Epidermal melanocyte (primary cell): Measurements from ENCODE around the gene VPS26A.

Experiments
- DNase-seq: peaks from one replicate; pipeline ENCODE4 v3.0.0; 2011; ENCODE audit warnings: low spot score; ENCODE audit not compliant: insufficient read length

The VPS26A gene

DNA sequence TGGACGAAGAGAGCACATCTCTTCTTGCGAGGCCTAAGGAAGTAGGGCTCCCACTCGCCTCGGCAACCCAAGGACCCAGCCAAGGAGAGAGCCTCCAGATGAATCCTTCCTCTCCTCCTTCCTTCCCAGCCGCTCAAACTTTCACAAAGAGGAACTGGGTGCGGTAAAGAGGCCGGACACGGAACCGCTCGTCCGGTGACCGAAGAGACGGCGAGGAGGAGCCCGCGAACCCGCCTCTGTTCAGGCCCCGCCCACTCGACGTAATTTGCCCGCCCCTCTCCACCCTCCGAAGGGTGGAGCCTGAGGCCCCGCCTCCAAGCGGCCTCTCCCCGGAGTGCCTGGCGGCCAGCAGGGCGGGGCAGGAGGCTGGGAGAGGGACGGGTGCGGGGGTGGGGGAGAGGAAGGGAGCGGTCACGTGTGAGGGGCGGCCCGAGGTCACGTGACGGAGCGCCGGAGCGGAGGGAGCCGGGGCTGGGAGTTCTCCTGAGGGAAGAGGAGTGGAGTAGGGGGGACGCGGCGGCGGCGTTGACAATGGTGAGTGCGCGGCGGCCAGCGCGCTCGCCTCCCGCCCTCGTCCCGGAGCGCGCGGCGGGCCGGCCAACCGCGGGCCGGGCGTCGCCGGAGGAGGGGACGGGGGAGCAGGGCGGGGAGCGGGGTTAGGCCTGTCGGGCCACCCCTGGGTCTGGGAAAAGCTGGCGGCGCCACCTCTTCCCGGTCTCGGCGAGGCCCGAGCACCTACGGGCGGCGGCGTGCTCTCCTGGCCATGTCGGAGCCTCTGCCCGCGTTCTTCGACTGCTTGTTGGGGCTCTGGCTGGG is at the start of gene VPS26A:
TSS of gene VPS26A (plus strand) at position 432 of the 816 bp plus-strand sequence. CDS start at position 532, 100 bp downstream.
- peak; percentile 96 for DNase-seq

DNA sequence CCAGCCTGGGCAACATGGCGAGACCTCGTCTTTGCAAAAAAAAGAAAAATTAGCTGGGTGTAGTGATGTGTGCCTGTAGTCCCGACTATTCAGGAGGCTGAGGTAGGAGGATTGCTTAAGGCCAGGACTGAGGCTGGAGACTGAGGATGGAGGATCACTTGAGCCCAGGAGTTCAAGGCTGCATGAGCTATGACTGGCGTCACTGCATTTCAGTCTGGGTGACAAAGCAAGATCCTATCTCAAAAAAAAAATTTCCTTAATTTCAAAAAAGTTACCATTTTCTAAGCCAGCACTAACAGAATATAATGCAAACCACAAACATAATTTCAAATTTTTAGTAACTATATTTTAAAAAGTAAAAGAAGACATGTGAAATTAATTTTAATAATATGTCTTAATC is 49.4 kb upstream of the VPS26A start:
- no peak for DNase-seq

DNA sequence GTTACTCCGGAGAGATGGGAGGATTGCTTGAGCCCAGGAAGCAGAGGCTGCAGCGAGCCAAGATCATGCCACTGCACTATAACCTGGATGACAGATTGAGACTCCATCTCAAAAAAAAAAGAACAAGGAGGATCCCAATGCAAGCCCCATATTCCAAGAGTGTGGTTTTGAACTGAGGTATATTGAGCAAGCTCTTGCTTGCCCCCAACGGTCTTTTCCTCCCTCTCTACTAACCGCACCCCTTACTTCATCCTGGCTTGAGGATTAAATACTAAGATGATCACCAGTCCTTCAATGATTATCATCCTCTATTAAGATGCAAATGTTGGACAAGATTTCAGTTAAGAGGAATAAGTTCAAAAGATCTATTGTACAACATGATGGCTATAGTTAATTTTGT is 48.5 kb upstream of the VPS26A start:
- no peak for DNase-seq

DNA sequence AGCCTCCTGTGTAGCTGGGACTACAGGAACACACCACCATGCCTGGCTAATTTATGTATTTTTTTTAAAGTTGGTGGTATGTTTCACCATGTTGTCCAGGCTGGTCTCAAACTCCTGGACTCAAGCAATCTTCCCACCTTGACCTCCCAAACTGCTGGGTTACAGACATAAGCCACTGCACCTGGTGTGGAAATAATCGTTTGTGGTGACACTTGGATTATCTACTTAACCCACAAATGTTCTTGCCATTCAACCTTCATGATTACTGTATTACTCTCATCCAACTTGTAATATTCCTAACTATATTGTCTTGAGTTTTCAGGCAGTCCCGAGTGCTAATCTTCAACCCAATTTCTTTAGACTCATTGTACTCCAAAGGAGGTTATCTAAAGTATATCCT is 45.7 kb upstream of the VPS26A start:
- DNase-seq = no peak

DNA sequence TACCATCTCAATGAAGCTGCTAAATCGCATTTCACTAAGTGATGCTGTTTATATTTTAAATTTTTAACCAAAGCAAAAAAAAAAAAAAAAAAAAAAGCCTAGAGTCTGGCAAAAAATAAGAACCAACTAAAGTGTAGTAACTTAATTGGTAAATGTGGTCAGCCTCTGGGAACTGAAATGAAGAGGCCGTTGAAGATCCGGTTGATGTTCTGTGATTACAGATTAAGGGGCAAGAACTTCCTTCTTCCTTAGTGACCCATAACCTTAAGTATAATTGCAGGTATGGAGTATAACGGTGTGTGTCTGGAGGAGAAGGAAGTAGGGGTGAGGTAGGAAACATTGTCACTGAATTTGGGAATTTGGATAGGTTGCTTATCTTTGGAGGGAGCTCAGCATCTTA is 43.8 kb upstream of the VPS26A start:
- no peak for DNase-seq

DNA sequence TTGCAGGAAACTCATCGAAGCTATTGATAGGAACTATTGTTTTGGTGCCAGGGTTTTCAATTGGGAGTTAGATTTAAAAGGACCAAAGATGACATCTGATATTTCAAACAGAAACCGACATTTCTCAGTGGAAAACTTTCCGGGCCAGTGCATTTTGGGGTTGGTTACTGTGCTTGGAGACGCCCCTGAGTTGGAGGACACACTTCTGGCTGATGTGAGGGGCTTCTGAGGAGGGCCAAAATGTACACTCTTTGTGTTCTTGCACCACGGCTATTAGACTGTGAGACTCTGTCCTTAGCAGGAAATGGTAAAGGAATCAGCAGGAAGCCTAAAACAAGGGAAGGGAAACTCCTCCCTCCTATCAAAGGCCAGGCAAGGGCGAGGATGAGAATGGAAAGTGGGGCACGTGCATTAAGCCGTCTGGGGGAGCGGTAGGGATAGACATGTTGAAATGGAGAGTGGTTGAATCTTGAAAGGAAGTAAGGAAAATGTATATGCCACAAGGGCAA is 37.9 kb upstream of the VPS26A start:
- DNase-seq = no peak

DNA sequence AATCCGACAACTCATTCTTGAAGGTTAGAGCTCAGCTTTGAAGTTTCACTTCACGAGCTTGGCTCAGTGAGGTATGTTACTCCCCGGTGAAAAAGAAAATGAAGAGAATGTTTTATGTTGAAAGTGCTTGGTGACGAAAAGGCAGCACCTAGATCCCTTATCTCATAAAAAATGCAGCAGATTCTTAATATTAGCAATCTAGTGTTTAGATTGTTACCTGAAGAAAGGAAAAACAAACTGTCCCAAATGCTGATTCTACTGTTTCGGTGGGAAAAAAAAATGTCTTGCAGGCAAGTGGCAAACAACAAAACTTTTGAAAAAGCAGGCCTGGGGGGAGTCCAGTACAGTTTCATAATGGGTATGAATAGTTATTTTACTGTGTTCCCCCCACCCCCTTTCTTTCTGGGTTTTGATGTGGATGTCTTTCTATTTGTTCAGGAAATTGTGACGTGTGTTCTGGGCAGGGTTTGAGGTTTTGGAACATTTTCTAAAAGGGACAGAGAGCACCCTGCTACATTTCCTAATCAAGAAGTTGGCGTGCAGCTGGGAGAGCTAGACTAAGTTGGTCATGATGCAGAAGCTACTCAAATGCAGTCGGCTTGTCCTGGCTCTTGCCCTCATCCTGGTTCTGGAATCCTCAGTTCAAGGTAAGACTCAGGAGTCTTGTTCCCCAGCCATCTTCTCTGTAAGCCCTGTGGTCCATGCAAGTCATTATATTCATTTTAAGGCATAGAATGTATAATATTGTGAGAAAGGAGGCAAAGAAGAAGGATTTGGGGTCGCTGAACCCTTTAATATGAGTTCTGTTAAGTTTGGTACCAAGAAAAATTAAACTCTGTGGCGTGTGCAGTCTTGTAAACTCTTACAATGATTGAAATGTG is 36.1 kb upstream of the VPS26A start, which contains the start of gene SRGN:
TSS of gene SRGN (plus strand) at position 514 of the 881 bp plus-strand sequence. CDS start at position 569, 55 bp downstream.
- peak; percentile 58 for DNase-seq

DNA sequence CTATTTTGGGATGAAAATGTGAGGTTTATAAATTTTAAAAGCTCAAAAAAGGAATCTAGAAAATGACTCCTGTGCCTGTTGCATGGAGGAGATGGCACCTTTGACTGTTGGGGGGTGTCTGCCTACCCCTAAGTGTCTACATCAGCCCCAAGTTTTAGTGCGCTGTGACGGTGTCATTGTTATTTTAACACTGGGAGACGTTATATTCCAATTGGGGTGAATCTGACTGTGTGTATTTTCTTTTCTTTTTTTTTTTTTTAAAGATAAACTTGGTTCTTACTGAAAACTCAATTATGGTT is 35.6 kb upstream of the VPS26A start:
- no peak for DNase-seq

DNA sequence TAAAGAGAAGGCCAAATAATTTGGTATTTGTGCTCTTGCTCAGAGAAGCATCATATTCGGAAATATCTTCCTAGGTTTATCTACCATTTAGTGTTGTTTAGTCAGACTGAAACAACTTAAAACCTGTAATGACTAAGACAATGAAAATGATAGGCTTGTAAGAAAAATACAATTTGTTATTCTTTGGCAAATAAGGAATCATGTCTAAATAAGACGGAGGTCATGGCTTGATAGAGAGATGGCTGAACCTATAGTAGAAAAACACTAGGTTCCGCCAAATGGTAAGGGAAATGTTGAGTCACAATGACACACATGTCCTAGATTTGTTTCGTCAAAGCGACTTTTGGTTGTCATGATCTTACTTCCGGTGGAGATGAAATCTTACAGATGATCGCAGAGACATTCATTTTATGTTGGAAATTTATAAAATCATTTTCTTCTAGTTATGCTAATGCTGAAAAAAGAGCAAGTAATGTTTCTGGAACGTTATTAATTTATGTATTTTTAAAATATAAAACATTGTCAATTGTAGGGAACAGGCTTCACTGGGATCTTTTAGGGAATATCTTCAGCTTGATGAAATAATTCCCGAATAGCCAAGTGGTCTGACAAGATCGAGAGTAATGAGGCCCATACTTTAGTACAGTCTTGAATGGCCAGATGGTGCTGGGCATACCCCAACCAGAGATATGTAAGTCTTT is 35.0 kb upstream of the VPS26A start:
- no peak for DNase-seq

DNA sequence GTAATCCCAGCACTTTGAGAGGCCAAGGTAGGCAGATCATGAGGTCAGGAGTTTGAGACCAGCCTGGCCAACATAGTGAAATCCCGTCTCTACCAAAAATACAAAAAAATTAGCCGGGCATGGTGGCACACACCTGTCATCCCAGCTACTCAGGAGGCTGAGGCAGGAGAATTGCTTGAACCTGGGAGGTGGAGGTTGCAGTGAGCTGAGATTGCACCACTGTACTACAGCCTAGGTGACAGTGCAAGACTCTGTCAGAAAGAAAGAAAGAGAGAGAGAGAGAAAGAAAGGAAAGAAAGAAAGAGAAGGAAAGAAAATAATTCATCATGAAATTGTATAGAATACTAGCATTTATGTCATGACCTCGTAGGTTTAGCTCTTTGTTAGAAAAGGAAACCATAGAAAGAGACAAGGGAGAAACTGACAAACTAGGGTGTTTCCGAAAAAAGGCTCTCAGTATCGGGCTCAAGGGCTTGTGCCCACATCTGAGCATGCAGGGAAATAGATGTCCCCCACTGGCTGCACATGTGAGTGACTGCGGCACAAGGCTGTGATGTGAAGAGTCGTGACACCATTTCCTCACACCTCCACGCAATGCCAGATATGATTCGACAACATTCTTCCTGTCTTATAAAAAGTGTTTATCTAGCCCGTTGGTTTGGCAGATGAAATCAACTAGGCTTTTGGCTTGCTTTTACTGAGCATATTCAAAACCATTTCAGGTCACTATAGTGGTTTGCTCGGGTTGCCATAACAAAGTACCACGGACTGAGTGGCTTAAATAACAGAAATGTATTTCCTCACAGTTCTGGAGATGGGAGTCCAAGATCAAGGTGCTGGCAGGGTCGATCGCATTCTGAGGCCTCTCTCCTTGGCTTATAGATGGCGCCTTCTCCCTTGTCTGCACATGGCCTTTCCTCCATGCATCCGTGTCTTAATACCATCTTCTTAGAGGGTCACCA is 34.1 kb upstream of the VPS26A start:
- no peak for DNase-seq

DNA sequence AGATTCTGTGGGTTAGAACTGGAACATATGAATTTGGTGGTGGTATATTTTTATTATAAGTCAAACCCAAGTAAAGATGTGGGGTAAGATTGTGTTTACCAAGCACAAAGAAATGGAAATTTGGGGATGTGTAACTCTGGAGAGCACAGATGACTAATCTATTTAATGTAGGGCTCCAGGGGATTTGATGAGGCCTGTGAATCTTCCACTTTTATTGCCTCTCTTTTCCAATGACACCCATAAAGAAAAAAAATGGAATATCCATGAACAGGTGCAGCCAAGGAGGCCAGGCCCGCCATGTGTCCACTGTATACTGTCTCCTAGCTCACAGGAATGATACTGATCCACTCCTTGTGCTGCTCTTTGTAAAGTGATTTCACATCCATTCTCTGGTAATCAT is 33.3 kb upstream of the VPS26A start:
- DNase-seq = no peak

DNA sequence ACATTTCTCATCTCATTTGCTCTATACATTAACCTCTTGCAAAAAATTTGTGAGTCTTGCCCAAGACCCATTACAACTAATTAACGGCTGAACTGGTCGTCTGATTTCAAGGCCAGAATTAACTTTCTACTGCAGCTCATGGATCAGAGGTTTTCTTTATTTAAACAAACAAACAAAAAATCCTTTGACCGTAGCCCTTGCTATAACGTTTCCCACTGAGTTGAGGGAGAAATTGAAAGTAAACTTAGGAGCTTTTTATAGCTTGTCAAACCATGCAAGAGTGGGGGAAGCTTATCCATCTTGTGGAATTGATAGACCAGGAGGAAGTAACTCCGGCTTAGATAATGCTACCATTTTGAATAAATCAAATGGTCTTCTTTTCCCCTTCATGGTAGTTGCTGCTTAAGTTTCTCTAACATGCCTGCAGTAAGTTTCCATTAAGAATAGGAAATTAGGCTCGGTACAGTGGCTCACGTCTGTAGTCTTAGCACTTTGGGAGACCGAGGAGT is 32.8 kb upstream of the VPS26A start:
- no peak for DNase-seq

DNA sequence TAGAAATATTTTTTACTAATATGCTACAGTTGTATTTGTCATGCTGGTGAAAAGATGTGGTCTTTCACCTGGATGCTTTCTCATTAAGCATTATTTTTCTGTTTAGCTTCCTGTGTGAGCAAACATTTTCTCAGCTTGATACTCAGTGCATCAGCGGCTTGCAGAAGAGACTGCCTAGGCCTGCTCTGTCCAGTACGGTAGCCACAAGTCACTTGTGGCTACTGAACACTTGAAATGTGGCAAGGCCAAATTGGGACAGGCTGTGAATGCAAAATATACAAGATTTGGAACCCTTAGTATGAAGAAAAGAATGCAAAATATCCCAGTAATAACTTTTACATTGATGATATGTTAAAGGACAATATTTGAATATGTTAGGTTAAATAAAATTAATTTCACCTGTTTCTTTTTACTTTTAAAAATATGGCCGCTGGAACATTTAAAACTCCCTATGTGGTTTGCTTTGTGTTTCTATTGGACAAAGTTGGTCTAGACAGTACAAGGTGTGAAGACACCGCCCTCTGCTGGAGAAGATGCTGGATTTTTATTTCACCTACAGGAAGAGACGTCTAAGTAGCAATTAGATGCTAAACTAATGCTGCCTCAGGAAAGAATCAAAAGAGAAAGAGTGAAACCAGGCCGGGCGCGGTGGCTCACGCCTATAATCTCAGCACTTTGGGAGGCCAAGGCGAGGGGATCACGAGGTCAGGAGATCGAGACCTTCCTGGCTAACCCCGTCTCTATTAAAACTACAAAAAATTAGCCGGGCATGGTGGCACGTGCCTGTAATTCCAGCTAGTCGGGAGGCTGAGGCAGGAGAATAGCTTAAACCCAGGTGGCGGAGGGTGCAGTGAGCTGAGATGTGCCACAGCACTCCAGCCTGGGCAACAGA is 30.8 kb upstream of the VPS26A start:
- peak; percentile 71 for DNase-seq

DNA sequence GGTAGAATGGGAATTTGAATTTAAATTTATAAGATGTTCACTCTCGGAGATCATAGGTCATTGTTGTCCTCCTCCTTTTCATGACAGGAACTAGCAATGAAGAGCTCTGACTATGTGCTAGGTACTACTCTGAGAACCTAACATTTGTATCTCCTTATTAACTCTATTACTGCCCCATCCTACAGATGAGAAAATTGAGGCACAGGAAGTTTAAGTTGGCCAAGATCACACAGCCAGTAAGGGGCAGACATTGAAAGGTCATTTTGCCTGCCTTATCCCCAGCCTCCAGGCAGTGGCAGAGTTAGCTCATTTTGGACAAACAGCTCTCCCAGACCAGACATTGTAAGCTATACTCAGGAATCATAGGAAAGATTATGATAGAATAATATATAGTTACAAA is 30.0 kb upstream of the VPS26A start:
- DNase-seq = no peak

DNA sequence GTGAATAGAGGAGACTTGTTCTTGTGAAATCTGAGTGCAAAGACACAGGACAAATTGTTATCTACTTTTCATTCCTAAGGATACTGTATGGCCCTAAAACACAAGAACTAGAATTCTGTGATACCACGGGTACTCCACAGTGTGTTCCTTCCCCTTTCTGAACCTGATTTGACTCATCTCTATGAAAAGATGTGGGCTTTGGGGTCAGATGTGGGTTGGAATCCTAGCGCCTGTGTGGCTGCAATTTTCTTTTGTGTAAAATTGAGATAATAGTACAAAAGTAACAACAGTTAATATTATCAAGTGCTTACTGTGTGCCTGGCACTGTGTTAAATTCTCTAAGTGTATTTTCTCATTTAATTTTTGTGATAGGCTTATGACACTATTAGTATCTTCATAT is 27.9 kb upstream of the VPS26A start:
- no peak for DNase-seq

DNA sequence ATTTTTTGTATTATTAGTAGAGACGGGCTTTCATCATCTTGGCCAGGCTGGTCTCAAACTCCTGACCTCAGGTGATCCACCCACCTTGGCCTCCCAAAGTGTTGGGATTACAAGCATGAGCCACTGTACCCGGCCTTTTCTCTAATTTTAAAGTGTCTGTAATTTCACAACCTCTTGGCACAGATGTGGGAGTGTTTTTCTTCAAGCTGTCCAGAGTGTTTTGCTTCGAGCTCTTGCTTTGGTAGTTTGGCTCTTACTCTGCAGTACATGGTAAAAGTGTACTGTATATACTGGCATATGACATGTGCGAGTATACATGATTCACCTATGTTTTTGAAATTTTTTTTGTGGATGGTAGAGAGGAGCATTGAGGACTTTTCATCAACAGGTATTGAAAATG is 26.2 kb upstream of the VPS26A start:
- no peak for DNase-seq

DNA sequence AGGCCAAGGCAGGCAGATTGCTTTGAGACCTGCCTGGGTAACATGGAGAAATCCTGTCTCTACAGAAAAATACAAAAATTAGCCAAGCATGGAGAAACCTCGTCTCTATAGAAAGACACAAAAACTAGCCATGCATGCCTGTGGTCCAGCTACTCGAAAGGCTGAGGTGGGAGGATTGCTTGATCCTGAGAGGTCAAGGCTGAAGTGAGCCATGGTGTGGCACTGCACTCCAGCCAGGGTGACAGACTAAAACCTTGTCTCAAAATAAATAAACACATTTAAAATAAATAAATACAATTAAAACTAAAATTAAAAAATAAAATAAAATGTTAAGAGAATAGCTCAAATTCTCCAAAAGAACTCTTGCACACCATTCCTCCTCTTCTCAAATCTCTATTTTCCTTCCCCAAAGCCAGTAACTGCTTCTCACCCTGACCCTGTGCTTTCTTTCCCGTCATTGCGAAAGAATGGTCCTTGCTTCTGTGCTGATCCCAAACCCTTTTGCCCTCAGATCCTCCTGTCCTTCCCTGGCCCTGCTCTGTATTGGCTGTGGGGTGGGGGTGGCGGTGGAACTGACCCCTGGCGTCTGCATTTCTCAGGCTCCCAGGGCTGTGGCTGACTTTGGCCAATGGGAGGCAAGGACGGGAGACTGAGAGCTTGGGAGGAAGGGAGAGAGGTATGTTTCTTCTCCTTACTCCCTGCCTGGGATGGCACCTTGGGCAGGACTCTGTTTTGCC is 23.7 kb upstream of the VPS26A start:
- DNase-seq = no peak

DNA sequence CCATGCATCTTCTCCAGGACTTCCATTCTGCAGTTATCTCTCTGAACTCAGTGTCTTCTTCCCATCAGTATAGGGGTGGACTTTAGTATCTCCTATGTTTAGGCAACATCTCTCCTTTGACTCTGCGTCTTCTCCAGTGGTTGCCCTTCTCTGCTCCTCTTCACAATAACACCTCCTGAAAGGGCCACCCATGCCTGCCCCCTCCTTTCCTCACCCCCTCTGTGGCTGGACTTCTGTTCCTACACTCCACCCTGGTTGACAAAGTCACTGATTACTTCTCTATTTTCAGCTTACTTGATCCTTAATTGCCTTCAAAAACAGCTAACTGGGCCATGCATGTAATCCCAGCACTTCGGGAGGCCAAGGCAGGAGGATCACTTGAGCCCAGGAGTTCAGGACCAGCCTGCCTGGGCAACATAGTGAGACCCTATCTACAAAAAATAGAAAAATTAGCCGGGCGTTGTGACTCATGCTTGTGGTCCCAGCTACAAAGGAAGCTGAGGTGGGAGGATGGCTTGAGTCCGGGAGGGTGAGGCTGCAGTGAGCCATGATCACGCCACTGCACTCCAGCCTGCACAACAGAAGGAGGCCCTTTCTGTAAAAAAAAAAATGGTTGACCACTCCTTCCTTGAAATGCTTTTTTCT is 22.4 kb upstream of the VPS26A start:
- no peak for DNase-seq
